MM.1S (cell line): ENCODE data around the gene PSMA2.

Experiments used
- DNase-seq: peaks from one replicate; pipeline ENCODE4 v3.0.0-alpha.2; 2015
- H2AFZ ChIP-seq: fragments of 300-600 bp; sonication (generic); 2 replicates; pipeline ENCODE4 v1.6.0; 2016; ENCODE audit warnings: antibody characterized with exemption, low read length
- H3F3A ChIP-seq: fragments of 300-600 bp; sonication (generic); 2 replicates; pipeline ENCODE4 v1.6.1; 2016; ENCODE audit warnings: mild to moderate bottlenecking, antibody characterized with exemption, low read length, moderate library complexity, mixed read lengths; ENCODE audit not compliant: insufficient read depth
- H3K27ac ChIP-seq: fragments of 300-600 bp; sonication (generic); 2 replicates; pipeline ENCODE4 v1.5.1; 2016; ENCODE audit warnings: mild to moderate bottlenecking, low read length
- H3K27me3 ChIP-seq: fragments of 300-600 bp; sonication (generic); replicated peaks from 2 replicates; pipeline ENCODE4 v1.6.0; 2016; ENCODE audit warnings: low read length; ENCODE audit not compliant: insufficient read depth
- H3K36me3 ChIP-seq: fragments of 300-600 bp; sonication (generic); replicated peaks from 2 replicates; pipeline ENCODE4 v1.6.1; 2016; ENCODE audit warnings: mild to moderate bottlenecking, low read length, mixed read lengths; ENCODE audit not compliant: insufficient read depth
- H3K4me1 ChIP-seq: fragments of 300-600 bp; sonication (generic); 2 replicates; pipeline ENCODE4 v1.6.1; 2016; ENCODE audit warnings: low read length, mixed read lengths
- H3K4me2 ChIP-seq: fragments of 300-600 bp; sonication (generic); 2 replicates; pipeline ENCODE4 v1.6.0; 2016; ENCODE audit warnings: low read depth, low read length
- H3K4me3 ChIP-seq: fragments of 300-600 bp; sonication (generic); 2 replicates; pipeline ENCODE4 v1.5.1; 2016; ENCODE audit warnings: low read length, mixed read lengths
- H3K79me2 ChIP-seq: fragments of 300-600 bp; sonication (generic); 2 replicates; pipeline ENCODE4 v1.6.1; 2016; ENCODE audit warnings: mixed run types, low read length, mixed read lengths
- H3K9ac ChIP-seq: fragments of 300-600 bp; sonication (generic); 2 replicates; pipeline ENCODE4 v1.6.1; 2016; ENCODE audit warnings: low read length, mixed read lengths
- H3K9me2 ChIP-seq: fragments of 300-600 bp; sonication (generic); replicated peaks from 2 replicates; pipeline ENCODE4 v1.6.1; 2016; ENCODE audit warnings: mild to moderate bottlenecking, low read length, mixed read lengths; ENCODE audit not compliant: insufficient read depth
- H3K9me3 ChIP-seq: fragments of 300-600 bp; sonication (generic); replicated peaks from 2 replicates; pipeline ENCODE4 v1.6.1; 2016; ENCODE audit warnings: mild to moderate bottlenecking, low read length, mixed read lengths; ENCODE audit not compliant: insufficient read depth
- H4K20me1 ChIP-seq: fragments of 300-600 bp; sonication (generic); 2 replicates; pipeline ENCODE4 v1.6.1; 2016; ENCODE audit warnings: mild to moderate bottlenecking, low read length, moderate library complexity, mixed read lengths; ENCODE audit not compliant: insufficient read depth
- CTCF ChIP-seq: fragments of 300-600 bp; sonication (generic); IDR thresholded peaks from 2 replicates; pipeline ENCODE4 v1.5.1; 2016; ENCODE audit warnings: antibody characterized with exemption, low read length, mixed read lengths
- EZH2 ChIP-seq: fragments of 300-600 bp; sonication (generic); optimal IDR thresholded peaks from 2 replicates; pipeline ENCODE3; 2017; ENCODE audit warnings: low read depth, mild to moderate bottlenecking, antibody characterized with exemption, low read length, mixed read lengths
- EZH2phosphoT487 ChIP-seq: fragments of 300-600 bp; sonication (generic); IDR thresholded peaks from 2 replicates; pipeline ENCODE4 v1.6.1; 2018; ENCODE audit warnings: antibody characterized with exemption, low read length

Gene PSMA2

GRCh38 chr7:42959549-42959948, 27.6 kb upstream of the PSMA2 start:
- Histone ChIP-seq H3K4me2 (no peak overlapping the region), H3F3A (no peaks in the 10 kb centered on the region), H3K36me3 (no peaks in the 10 kb centered on the region), H4K20me1 (no peaks in the 10 kb centered on the region), H3K9me2 (no peaks in the 10 kb centered on the region), H3K4me3 (no peak overlapping the region), H3K79me2 (no peaks in the 10 kb centered on the region), H3K9ac (no peak overlapping the region), H3K27me3 (no peaks in the 10 kb centered on the region), H3K27ac (no peak overlapping the region), H3K4me1 (peaks cover 5% of the 10 kb centered on the region; the same call in 1 of the 2 replicates), H3K9me3 (no peaks in the 10 kb centered on the region), H2AFZ (no peak overlapping the region)
- TF ChIP-seq EZH2phosphoT487, result no peak
- no peak for TF ChIP-seq CTCF
- no peak for DNase-seq

- Histone ChIP-seq H3F3A (no peaks in the 10 kb centered on the region), H3K9me3 (no peaks in the 10 kb centered on the region), H3K4me1 (peaks cover 5% of the 10 kb centered on the region; the same call in 1 of the 2 replicates), H3K9me2 (no peaks in the 10 kb centered on the region), H3K27ac (no peak overlapping the region), H3K36me3 (no peaks in the 10 kb centered on the region), H3K4me3 (no peak overlapping the region), H3K9ac (no peak overlapping the region), H3K79me2 (no peaks in the 10 kb centered on the region), H3K4me2 (no peak overlapping the region), H2AFZ (no peak overlapping the region), H4K20me1 (no peaks in the 10 kb centered on the region), H3K27me3 (no peaks in the 10 kb centered on the region)
- DNase-seq, result no peak
- TF ChIP-seq EZH2 (no peak), CTCF (no peak), EZH2phosphoT487 (no peak)
Measured at GRCh38 chr7:42956062-42956461, 24.1 kb upstream of the PSMA2 start.

- Histone ChIP-seq H3K4me1 (no peaks in the 10 kb centered on the region), H3K79me2 (no peaks in the 10 kb centered on the region)
- no peak for TF ChIP-seq CTCF
- no peak for TF ChIP-seq EZH2phosphoT487
Measured at GRCh38 chr7:42953994-42954393, 22.0 kb upstream of the PSMA2 start.

More at GRCh38 chr7:42953994-42954393, 22.0 kb upstream of the PSMA2 start:
- Histone ChIP-seq H4K20me1 (no peaks in the 10 kb centered on the region), H3K36me3 (no peaks in the 10 kb centered on the region), H3K27me3 (no peaks in the 10 kb centered on the region), H3K9ac (no peak overlapping the region), H3F3A (no peaks in the 10 kb centered on the region), H3K9me2 (no peaks in the 10 kb centered on the region), H3K9me3 (no peaks in the 10 kb centered on the region), H3K27ac (no peak overlapping the region), H2AFZ (no peak overlapping the region), H3K4me2 (no peak overlapping the region), H3K4me3 (no peak overlapping the region)
- no peak for DNase-seq
